ENCODE data around the gene KCNIP1. TPM values are rescaled to one million over a fixed set of nuclear protein-coding genes. Genes with fewer than 3 reads are reported as not detected.

KCNIP1 gene
- total RNA-seq, 3 donors from 2014 or later (not counting 1 experiment from before 2014, with no cell fraction given): not detected

DNA sequence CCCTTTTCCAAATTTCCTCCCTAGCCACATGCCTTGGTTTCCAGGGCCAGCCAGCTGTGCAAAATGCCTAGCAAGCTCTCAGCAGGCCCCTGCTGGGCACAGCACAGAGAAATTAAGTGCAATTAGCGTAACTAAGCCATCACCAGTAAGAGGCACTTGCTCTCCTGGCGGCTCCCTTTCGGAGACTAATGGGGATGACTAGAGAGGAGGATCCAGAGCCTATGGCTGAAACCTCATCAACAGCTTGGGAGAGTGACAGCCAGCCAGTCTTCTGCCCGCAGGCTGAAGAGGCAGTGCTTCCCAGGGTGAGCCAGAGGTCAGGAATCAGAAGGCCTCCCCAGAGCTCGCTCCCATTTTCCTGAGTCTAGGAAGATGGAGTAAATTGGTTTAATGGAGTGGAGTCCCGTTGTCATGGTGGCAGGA lies 108.4 kb downstream of the KCNIP1 start:
- H3K4me3 Mint-ChIP-seq: no peak overlapping the region
- Histone ChIP-seq H3K27me3 (ENCODE audit: control insufficient read depth, insufficient read depth, low read length) (no peaks in the 10 kb centered on the region), H3K4me3 (ENCODE audit: low read length) (no peak overlapping the region), H3K9me3 (ENCODE audit: control insufficient read depth, insufficient read depth, low read length) (no peaks in the 10 kb centered on the region), H3K4me1 (ENCODE audit: control insufficient read depth, insufficient read depth, low read length) (no peaks in the 10 kb centered on the region), H3K36me3 (ENCODE audit: control insufficient read depth, insufficient read depth, low read length) (no peaks in the 10 kb centered on the region), H3K27ac (ENCODE audit: low read length) (no peak overlapping the region)
- no peaks in the 10 kb centered on the region for H3K36me3 Mint-ChIP-seq
- TF ChIP-seq, protein P1, sequence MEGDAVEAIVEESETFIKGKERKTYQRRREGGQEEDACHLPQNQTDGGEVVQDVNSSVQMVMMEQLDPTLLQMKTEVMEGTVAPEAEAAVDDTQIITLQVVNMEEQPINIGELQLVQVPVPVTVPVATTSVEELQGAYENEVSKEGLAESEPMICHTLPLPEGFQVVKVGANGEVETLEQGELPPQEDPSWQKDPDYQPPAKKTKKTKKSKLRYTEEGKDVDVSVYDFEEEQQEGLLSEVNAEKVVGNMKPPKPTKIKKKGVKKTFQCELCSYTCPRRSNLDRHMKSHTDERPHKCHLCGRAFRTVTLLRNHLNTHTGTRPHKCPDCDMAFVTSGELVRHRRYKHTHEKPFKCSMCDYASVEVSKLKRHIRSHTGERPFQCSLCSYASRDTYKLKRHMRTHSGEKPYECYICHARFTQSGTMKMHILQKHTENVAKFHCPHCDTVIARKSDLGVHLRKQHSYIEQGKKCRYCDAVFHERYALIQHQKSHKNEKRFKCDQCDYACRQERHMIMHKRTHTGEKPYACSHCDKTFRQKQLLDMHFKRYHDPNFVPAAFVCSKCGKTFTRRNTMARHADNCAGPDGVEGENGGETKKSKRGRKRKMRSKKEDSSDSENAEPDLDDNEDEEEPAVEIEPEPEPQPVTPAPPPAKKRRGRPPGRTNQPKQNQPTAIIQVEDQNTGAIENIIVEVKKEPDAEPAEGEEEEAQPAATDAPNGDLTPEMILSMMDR (IDR thresholded peaks at IDR 0.05): no peak
- no peaks in the 10 kb centered on the region for H3K9me3 Mint-ChIP-seq
- H3K4me1 Mint-ChIP-seq: no peaks in the 10 kb centered on the region
- H3K27ac Mint-ChIP-seq: no peak overlapping the region
- ATAC-seq: no peak
- intact Hi-C loops (cut with micrococcal nuclease): no loop called here
- DNase-seq: no peak
- peaks cover 0 to 3% of the 10 kb centered on the region in 2 donors for H3K27me3 Mint-ChIP-seq (ENCODE audit: low read depth in 2 of 2)
- WGBS (ENCODE audit: insufficient coverage): 91% methylated on average over 6 of the region's 6 CpGs

DNA sequence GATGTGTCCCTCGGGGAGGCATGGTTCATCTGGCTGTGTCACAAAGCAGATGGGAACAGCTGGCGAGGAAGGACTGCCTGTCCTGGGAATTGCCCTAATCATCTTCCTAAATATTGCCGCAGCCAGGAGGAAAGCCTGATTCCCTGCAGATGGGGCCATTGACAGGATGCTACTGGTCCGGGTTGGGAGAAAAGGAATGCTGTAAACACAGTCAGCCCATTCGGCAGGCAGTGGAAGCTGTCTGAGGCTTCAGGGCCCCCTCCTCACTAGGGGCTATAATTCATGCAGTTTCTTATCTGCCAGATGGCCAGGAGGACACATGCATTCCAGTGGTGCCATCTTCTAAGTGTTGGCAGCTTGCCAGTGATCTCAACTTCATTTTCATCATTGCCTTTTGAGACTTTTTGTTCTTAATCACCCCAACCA lies 110.3 kb downstream of the KCNIP1 start:
- intact Hi-C loops (cut with micrococcal nuclease): no loop called here
- DNase-seq: no peak
- H3K9me3 Mint-ChIP-seq: no peaks in the 10 kb centered on the region
- no peaks in the 10 kb centered on the region for H3K4me1 ChIP-seq (ENCODE audit: control insufficient read depth, insufficient read depth, low read length)
- TF ChIP-seq, protein P1 (IDR thresholded peaks at IDR 0.05): no peak
- H3K27ac Mint-ChIP-seq: no peak overlapping the region
- H3K36me3 ChIP-seq (ENCODE audit: control insufficient read depth, insufficient read depth, low read length): no peaks in the 10 kb centered on the region
- 88% methylated on average over 5 of the region's 5 CpGs for WGBS (ENCODE audit: insufficient coverage)
- no peaks in the 10 kb centered on the region for H3K27me3 ChIP-seq (ENCODE audit: control insufficient read depth, insufficient read depth, low read length)
- ATAC-seq: no peak
- H3K4me3 Mint-ChIP-seq: no peak overlapping the region
- H3K4me1 Mint-ChIP-seq: peaks cover 7 to 8% of the 10 kb centered on the region in 2 donors
- no peak overlapping the region for H3K27ac ChIP-seq (ENCODE audit: low read length)
- no peak overlapping the region for H3K4me3 ChIP-seq (ENCODE audit: low read length)
- H3K27me3 Mint-ChIP-seq (ENCODE audit: low read depth in 2 of 2): peaks cover 0 to 3% of the 10 kb centered on the region in 2 donors
- no peaks in the 10 kb centered on the region for H3K36me3 Mint-ChIP-seq
- H3K9me3 ChIP-seq (ENCODE audit: control insufficient read depth, insufficient read depth, low read length): no peaks in the 10 kb centered on the region

DNA sequence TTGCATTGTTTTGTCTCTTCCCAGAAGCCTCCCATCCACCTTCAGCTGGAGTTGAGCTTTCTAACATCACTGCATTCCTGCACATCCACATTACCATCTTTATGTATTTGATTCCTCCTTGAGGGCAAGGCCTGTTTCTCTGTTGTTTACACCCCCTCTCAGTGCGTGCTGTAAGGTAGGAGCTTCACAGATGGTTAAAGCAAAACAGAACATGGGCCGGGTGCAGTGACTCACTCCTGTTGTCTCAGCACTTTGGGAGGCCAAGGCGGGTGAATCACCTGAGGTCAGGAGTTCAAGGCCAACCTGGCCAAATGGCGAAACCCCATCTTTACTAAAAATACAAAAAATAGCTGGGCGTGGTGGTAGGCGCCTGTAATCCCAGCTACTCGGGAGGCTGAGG lies 110.9 kb downstream of the KCNIP1 start:
- no peaks in the 10 kb centered on the region for H3K36me3 Mint-ChIP-seq
- no peaks in the 10 kb centered on the region for H3K9me3 Mint-ChIP-seq
- peaks cover 7 to 8% of the 10 kb centered on the region in 2 donors for H3K4me1 Mint-ChIP-seq
- Histone ChIP-seq H3K9me3 (ENCODE audit: control insufficient read depth, insufficient read depth, low read length) (no peaks in the 10 kb centered on the region), H3K27ac (ENCODE audit: low read length) (no peak overlapping the region), H3K4me1 (ENCODE audit: control insufficient read depth, insufficient read depth, low read length) (no peaks in the 10 kb centered on the region), H3K27me3 (ENCODE audit: control insufficient read depth, insufficient read depth, low read length) (no peaks in the 10 kb centered on the region), H3K36me3 (ENCODE audit: control insufficient read depth, insufficient read depth, low read length) (no peaks in the 10 kb centered on the region), H3K4me3 (ENCODE audit: low read length) (no peak overlapping the region)
- H3K27ac Mint-ChIP-seq: no peak overlapping the region
- WGBS (ENCODE audit: insufficient coverage): 88% methylated on average over 7 of the region's 7 CpGs
- ATAC-seq (no peak), DNase-seq (no peak)
- TF ChIP-seq, protein P1 (IDR thresholded peaks at IDR 0.05): no peak
- intact Hi-C loops (cut with micrococcal nuclease): no loop called here
- H3K27me3 Mint-ChIP-seq (ENCODE audit: low read depth in 2 of 2): peaks cover 0 to 3% of the 10 kb centered on the region in 2 donors
- H3K4me3 Mint-ChIP-seq: no peak overlapping the region

Data from natural killer cell (primary cell).